GM19025 (cell line): ENCODE results near the gene C2orf72.
"Not testable (repeated sequence)": the region's sequence is repeated elsewhere in the genome, so short reads cannot be mapped to it uniquely, and the experiment has no call there.

ENCODE experiments used
- ATAC-seq: cut with Tn5 transposase; IDR thresholded peaks from one replicate; pipeline ENCODE4 v1.9.1; 2021; ENCODE audit warnings: mild to moderate bottlenecking, low read depth, moderate library complexity; ENCODE audit not compliant: unreplicated experiment

The C2orf72 gene

GRCh38 chr2:231037202-231037730 is at the start of gene C2orf72:
Gene C2orf72 (plus strand): TSS chr2:231037523. CDS start chr2:231037566, 43 bp downstream.
- no peak for ATAC-seq

DNA sequence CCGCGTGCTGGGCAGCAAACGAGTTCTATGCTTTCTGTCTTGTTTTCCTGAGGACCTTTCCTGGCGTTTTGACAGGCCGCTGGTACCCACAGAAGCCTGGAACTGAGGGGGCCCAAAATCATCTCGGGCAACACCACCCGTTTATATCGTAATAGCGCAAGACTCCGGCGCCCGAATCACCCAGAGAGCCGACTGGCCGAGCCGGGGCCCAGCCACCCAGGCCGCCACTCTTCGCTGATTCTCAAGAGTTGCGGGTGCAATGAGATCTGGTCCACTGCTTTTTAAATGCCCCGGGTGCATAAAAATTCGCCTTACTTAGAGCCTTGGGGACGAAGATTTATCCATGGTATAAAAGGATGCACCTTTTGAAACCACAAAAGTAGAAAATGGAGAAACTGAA is 47.6 kb upstream of the C2orf72 start:
- ATAC-seq, result no peak

DNA sequence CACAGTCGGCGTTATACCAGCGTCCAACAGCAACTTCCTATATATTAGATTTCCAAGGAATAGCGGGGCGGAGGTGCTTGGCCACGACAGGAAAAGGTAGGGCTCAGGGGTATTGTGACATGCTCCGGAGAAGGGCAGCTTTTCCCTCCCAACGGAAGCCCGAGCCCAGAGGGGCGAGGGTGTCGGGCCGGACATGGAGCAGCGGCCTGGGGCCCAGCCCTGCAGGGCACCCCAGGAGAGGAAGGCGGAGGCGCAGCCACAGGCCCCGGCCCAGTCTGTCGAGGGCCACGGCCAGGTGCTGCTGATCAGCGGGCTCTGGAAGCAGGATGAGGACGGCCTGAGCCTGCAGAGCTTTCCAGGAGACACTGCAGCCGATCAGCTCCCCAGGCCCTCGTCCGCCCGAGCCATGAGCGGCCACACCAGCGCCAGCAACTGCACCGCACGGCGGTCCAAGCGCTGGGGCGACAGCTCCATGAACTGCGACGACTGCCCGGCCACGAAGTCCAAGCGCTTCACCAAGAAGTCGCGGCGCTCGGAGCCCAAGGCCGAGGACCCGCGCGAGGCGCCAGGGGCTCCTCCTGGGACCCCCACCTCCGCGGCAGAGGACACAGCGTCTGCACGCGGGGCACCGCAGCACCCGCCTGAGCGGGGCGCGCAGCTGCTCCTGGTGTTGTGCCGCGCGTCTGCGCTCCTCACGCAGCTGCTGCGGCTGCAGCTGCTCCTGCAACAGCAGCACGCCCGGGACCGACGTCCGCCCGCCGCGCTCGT is 47.0 kb upstream of the C2orf72 start:
- no peak for ATAC-seq

DNA sequence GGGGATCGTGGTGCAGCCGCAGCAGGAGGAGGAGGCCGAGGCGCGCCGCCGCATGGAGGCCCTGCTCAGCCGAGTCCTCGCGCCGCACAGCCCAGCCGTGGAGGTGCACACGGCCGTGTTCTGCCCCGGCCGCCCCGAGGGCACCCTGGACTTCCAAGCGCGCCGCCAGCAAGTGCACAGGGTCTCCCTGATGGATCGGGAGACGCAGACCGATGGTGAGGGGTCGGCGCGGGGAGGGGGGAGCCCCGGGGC is 46.5 kb upstream of the C2orf72 start:
- ATAC-seq, result no peak

DNA sequence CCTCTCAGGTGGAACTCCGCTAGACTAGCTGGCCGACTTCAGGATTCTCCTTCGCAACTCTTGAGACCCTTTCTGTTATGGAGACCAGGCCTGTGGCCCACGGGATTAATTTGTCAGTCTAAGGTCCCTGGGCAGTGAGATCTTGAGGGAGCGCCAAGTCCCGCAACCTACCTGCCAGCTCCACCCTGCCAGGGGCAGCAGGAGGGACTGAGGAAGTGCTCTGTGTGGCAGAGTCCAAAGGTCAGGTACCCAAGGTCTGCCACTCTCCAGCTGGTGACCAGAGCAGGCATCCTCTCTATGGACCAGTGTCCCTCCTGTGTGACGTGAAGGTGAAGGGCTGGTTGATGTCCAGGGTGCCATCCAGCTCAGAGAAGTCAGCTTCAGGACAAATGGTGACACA is 45.7 kb upstream of the C2orf72 start:
- ATAC-seq, result no peak

DNA sequence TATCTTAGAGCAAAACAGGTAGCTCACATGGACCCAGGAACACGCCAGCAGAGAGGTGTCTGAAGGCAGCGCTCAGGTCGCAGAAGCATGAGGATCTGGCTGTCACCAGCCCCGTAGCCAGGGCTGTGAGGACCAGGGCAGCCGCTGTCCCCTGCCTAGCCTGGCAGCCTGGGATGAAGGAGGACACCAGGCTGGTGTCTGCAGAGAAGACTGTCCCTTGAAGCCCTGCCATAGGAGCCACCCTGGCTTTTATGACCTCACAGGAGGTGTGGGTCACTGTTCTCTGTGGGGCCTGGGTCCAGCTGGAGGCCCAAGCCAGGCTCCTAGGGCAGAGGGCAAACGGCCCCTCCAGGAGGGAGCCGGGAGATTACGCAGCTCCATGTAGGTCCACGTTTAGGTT is 41.5 kb upstream of the C2orf72 start, which contains the start of gene SPATA3:
TSS of gene SPATA3 (plus strand) at position 301 of the 400 bp plus-strand sequence. CDS start 113 bp downstream, outside the sequence.
- no peak for ATAC-seq

DNA sequence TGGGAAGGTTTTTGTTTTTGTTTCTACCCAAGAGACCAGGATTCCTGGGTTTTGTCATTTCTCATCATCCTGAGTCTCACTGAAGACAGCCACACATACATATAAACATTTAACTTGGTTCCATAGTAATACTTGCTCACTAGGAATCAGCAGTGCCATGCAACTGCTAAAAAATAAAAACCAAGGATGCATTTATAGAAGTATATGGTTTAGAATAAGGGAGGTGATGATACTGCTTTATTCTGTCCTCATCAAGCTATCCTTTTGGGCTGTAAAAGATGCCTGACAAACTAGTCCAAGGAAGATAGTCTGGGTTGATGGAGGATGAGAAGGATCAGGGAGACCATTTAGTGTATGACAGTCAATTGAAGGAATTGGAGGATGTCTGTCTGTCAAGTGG is 40.7 kb upstream of the C2orf72 start:
- ATAC-seq, result no peak

GRCh38 chr2:230998882-230999281 is 38.4 kb upstream of the C2orf72 start:
- ATAC-seq, result no peak

DNA sequence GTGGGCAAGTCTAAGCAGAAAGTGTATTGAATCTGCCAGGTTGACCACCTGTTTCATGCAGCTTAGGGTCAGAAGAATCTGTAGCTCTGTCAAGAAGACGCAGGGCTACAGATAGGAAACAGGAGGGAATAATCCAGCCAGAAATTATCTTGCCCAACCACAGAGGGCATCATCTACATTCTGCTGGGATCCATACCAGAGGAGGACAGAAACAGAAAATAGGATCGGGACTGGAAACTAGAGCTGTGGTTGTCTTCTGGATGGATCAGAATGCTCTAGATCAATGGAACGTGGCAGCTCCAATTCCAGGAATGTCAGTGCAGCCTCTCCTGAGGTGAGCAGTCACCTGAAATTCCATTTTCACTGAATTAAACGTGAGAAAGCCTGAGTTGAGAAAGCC is 37.8 kb upstream of the C2orf72 start:
- no peak for ATAC-seq

GRCh38 chr2:231000211-231000904 is 37.0 kb upstream of the C2orf72 start:
- ATAC-seq, result no peak

DNA sequence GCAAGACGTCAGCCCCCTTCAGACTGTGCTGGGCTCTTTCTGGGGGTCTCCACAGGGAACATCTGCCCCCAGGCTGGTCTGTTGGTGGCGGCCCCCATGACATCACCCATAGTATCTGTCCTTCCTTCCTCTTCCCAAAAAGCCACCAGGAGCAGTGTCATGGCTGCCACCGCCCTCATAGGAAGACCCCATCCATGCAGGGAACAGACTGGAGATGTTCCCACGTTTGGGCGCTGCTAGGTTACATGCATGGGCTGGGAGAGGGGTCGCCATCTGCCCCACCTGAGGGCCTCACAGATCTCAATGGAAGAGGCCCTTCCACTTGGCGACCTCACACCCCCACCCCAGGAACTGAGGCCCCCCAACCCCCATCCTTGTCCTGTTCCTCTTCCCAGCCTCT is 36.3 kb upstream of the C2orf72 start:
- no peak for ATAC-seq

DNA sequence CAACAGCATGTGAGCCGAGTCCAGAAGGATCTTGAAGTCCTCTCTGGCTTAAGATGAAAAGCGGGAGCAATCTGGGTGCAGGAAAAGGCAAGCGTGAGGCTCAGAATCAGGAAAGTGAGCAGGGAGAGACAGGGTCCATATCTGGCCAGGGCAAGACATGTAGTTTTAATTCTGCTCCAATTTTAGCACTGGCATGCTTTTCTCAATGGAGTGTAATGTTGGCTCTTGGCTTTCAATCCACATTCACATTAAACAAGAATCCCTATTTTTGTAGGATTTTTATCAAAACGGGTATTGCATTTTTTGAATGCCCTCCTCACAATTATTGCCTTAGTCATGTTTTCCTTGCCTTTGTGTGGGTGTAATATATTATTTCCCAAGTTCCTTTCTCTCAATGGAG is 35.4 kb upstream of the C2orf72 start:
- no peak for ATAC-seq

DNA sequence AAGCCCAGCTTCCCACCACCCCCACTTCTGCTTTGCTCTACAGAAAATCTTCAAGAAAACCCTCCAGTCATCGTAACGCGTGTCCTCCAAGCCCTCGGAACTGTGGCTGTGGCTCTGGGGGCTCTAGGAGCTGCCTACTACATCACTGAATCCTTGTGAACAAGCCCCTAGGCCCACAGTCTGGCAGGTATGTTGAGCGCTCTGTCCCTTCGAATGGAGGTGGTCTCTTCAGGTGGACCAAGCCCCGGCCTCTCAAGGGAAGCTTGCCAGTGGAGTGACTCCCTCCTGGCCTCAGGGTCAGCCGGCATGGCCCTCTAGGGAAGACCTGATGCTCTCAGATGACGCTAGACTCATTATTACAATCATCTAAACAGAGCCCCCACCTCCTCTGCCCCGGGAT is 34.7 kb upstream of the C2orf72 start:
- ATAC-seq, result no peak

DNA sequence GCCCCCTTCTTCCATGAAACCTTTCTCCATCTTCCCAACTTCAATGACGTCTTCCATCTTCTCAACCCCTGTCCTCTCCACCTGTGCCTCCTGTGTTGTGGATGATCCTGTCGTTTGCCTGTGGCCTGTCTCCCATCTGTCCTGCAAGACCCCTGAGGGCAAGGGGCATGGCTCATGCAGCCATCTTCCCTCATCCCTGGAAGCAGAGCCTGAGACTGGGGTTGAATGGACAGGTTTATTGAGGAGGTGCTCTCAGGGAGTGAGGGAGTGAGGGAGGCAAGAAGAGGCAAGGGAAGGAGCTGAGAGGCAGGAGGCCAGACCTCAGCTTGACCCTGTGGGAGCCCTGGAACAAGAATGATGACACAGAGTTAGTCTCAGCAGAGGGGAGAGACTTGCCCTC is 34.1 kb upstream of the C2orf72 start:
- no peak for ATAC-seq

GRCh38 chr2:231004930-231005329 is 32.4 kb upstream of the C2orf72 start:
- not testable (repeated sequence) for ATAC-seq

- no peak for ATAC-seq
These were observed 29.8 kb upstream of the C2orf72 start for GRCh38 chr2:231007286-231008098.

GRCh38 chr2:231008131-231008530 is 29.2 kb upstream of the C2orf72 start:
- no peak for ATAC-seq

DNA sequence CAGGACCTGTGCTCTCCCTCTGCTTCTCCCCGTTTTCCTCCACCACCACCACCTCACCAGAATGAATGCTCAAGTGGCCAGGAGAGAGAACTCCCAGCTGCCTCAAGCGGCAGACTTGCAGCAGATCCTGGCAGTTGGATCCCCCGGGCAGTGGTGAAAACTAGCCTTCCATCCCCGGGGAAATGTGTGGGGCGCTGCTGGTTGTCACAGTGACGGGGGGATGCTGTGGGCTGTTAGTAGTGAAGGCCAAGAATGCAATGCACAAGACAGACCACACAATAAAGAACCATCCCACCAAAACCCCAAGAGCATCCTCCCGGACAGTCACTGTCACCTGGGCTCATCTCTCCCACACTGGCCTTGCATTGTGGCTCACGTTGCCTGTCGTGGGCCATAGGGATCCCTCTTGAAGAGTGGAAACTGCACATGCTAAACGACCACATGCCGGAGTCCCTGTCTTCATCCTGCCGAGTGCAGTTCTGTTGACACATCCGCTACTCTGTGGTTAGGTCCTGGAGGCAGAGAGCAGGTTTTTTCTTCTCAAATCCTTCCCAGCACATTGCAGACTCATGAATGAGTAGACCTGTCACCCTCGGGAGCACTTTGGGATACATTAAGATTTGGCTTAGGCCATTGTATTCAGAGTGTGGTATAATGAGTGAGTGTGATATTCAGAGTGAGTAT is 27.9 kb upstream of the C2orf72 start:
- no peak for ATAC-seq

GRCh38 chr2:231010201-231010730 is 27.1 kb upstream of the C2orf72 start:
- no peak for ATAC-seq

DNA sequence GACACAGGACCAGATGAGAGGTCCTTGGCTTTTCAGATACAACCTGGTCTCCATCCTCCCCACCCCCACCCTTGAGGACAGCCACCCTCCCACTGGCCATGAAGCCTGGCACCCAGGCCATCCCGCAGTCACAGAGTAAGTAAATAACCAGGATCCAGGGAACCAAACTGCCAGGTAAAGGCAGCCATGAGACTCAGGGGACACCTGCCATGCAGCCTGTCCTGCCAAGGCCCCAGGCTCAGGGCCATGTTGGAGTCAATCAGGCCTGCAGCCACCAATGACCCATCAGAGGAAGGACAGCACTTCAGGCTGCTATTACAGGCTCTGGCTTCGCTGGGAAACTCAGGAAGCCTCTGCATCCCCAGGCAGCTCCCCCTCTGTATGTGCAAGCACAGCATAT is 25.8 kb upstream of the C2orf72 start:
- no peak for ATAC-seq
